K562 (cell line): Measurements from ENCODE around the gene RRAS. TPM values are rescaled to one million over a fixed set of nuclear protein-coding genes. Genes with fewer than 3 reads are reported as not detected.

Experiments
- ATF6 ChIP-seq: sonication (generic); formaldehyde crosslinking; IDR thresholded peaks from 2 replicates; pipeline ENCODE4 v1.4.0; 2020; ENCODE audit warnings: mild to moderate bottlenecking, missing genetic modification reagents
- CHCHD3 ChIP-seq: fragments of 250-450 bp; sonication (Bioruptor Pico); IDR thresholded peaks from 2 replicates; pipeline ENCODE4 v2.1.2; 2022; ENCODE audit warnings: mild to moderate bottlenecking
- ETV6 ChIP-seq, 3 experiments: fragments of 150-350 bp in 1 of 3; sonication (generic) in 1 of 3; formaldehyde crosslinking in 1 of 3; IDR thresholded peaks; 2 replicates each; pipeline versions ENCODE4 v1.6.1 to v1.8.0; 2014 to 2022; ENCODE audit warnings: borderline replicate concordance in 2 of 3, low read depth in 2 of 3, antibody characterized with exemption in 1 of 3, low read length in 1 of 3, mild to moderate bottlenecking in 1 of 3, missing genetic modification reagents in 1 of 3
- FOXK1 ChIP-seq: sonication (generic); formaldehyde crosslinking; IDR thresholded peaks from 2 replicates; pipeline ENCODE4 v1.8.0; 2022; ENCODE audit warnings: missing genetic modification reagents, mild to moderate bottlenecking, borderline replicate concordance
- IRF2 ChIP-seq: sonication (generic); formaldehyde crosslinking; IDR thresholded peaks from 2 replicates; pipeline ENCODE4 v1.8.1; 2022; ENCODE audit warnings: mild to moderate bottlenecking, missing genetic modification reagents
- MLLT1 ChIP-seq, 2 experiments: fragments of 450-650 bp; IDR thresholded peaks; 2 replicates each; pipeline ENCODE4 v1.6.1; 2016
- MXD1 ChIP-seq: fragments of 250-450 bp; sonication (Bioruptor Pico); IDR thresholded peaks from 2 replicates; pipeline ENCODE4 v1.8.0; 2021; ENCODE audit warnings: borderline replicate concordance, mild to moderate bottlenecking, moderate library complexity; ENCODE audit not compliant: poor library complexity, severe bottlenecking
- NUFIP1 ChIP-seq: fragments of 450-650 bp; IDR thresholded peaks from 2 replicates; pipeline ENCODE4 v1.6.1; 2018; ENCODE audit not compliant: partially characterized antibody
- SAFB2 ChIP-seq: fragments of 200-400 bp; formaldehyde crosslinking; IDR thresholded peaks from 2 replicates; pipeline ENCODE4 v1.6.1; 2018; ENCODE audit warnings: borderline replicate concordance, low read length, low read depth, moderate library complexity; ENCODE audit not compliant: severe bottlenecking
- SETDB1 ChIP-seq: IDR thresholded peaks from one replicate; pipeline ENCODE4 v1.6.1; 2012; ENCODE audit warnings: low read length, control low read depth, inconsistent platforms
- SMARCB1 ChIP-seq: IDR thresholded peaks from 2 replicates; pipeline ENCODE4 v1.6.1; 2011; ENCODE audit warnings: improper control_type of control experiment, low read depth; ENCODE audit not compliant: insufficient read length
- SMC3 ChIP-seq: conservative IDR thresholded peaks from 2 replicates; pipeline ENCODE4 v1.6.1; 2011; ENCODE audit warnings: low read depth, low read length, improper control_type of control experiment; ENCODE audit not compliant: insufficient read depth
- TRIM24 ChIP-seq, 2 experiments: fragments of 450-650 bp; IDR thresholded peaks; 2 replicates each; pipeline ENCODE4 v1.6.1; 2016
- ZBTB33 ChIP-seq: sonication (generic); formaldehyde crosslinking; IDR thresholded peaks from 2 replicates; pipeline ENCODE4 v1.8.1; 2023; ENCODE audit warnings: mild to moderate bottlenecking, missing genetic modification reagents
- ZNF12 ChIP-seq: sonication (generic); formaldehyde crosslinking; IDR thresholded peaks from 2 replicates; pipeline ENCODE4 v1.4.0; 2020; ENCODE audit warnings: mild to moderate bottlenecking, missing genetic modification reagents
- ZNF512 ChIP-seq: IDR thresholded peaks from 2 replicates; pipeline ENCODE4 v1.6.1; 2016; ENCODE audit warnings: missing genetic modification characterization, missing compliant biosample characterization
- ZNF696 ChIP-seq: fragments of 250-450 bp; sonication (Bioruptor Pico); conservative IDR thresholded peaks from 2 replicates; pipeline ENCODE4 v1.4.0; 2020; ENCODE audit warnings: mild to moderate bottlenecking, moderate library complexity
- ZNF830 ChIP-seq: fragments of 250-450 bp; sonication (Bioruptor Pico); IDR thresholded peaks from 2 replicates; pipeline ENCODE4 v1.5.0; 2021; ENCODE audit warnings: mild to moderate bottlenecking
- polyA plus RNA-seq, 8 experiments: library from polyadenylated mRNA; depleted of rRNA in 4 of 8; stranded (reverse) in 5 of 8; unstranded in 3 of 8; fragments of >200 nt; fragmentation: Nextera tagmentation in 2 of 8; fragmentation: Illumina TruSeq in 1 of 8; extraction: Ambion mirVana in 2 of 8; extraction: Trizol in 1 of 8; gene quantifications; 2 replicates each; pipeline versions ENCODE4 v1.2.1 to v1.2.3, GENCODE V29; 2011 to 2014; ENCODE audit warnings: inconsistent platforms in 1 of 8, missing spikeins in 1 of 8
- total RNA-seq, 7 experiments: library from RNA; depleted of rRNA in 6 of 7; stranded (reverse); fragments of >200 nt in 6 of 7; fragmentation: Illumina TruSeq in 2 of 7; extraction: Trizol in 2 of 7; gene quantifications; 2 replicates each; pipeline versions ENCODE4 v1.2.1 to v1.2.3, GENCODE V29; 2011 to 2021; ENCODE audit warnings: low replicate concordance in 1 of 7

RRAS gene
- total and polyA plus RNA-seq, 9 of the 15 experiments (the other 6 are each of a cell fraction or from before 2014, with no cell fraction given): 0.70 to 17.3 (median 8.2) TPM

- TF ChIP-seq TRIM24 (IDR thresholded peaks at IDR 0.05) (no peak), ETV6 (IDR thresholded peaks at IDR 0.05; ENCODE audit: borderline replicate concordance in 1 of 2, low read depth in 2 of 2, low read length in 1 of 2) (no peak), ETV6 (CRISPR knock-in tag; IDR thresholded peaks at IDR 0.05; ENCODE audit: borderline replicate concordance) (no peak), MLLT1 (IDR thresholded peaks at IDR 0.05) (no peak), CHCHD3 (CRISPR knock-in tag) (no peak), ATF6 (CRISPR knock-in tag) (0 out of 2 replicates have a peak, but pooled peaks have one; percentile 49), IRF2 (CRISPR knock-in tag) (no peak), ZBTB33 (CRISPR knock-in tag) (no peak; the same call in 1 of the 2 replicates), ZNF512 (tag) (no peak), FOXK1 (CRISPR knock-in tag) (no peak), NUFIP1 (no peak), ZNF830 (CRISPR knock-in tag) (no peak), SETDB1 (peak; percentile 67), MXD1 (CRISPR knock-in tag) (no peak), SAFB2 (no peak), SMARCB1 (no peak), ZNF12 (CRISPR knock-in tag) (no peak), ZNF696 (CRISPR knock-in tag) (no peak), SMC3 (no peak)
These were observed 1.9 kb upstream of the RRAS start, which contains the start of gene SCAF1 (continued) for GRCh38 chr19:49641688-49642491.
